A549 (cell line): ENCODE measurements around the gene CKAP2L. TPM values are rescaled to one million over a fixed set of nuclear protein-coding genes. Genes with fewer than 3 reads are reported as not detected.

Experiments
- polyA plus RNA-seq, 4 experiments: library from polyadenylated mRNA; depleted of rRNA in 3 of 4; stranded (reverse); fragments of >200 nt; fragmentation: RNase III in 1 of 4; extraction: RNeasy Plus Mini Kit Qiagen cat#74134 plus additional on column Dnase treatment in 1 of 4; gene quantifications; 2 replicates in 3 of 4; 3 replicates in 1 of 4; pipeline ENCODE4 v1.2.3, GENCODE V29; 2011 to 2017

CKAP2L gene
- polyA plus RNA-seq, 2 of the 4 experiments (the other 2 are of a cell fraction), result 14.0 to 15.9 TPM

Other genes with a start within 250 kb of the CKAP2L start
- gene POLR1B, start 222.1 kb downstream of the CKAP2L start, polyA plus RNA-seq (2011; rRNA removed), result 41.2 and 50.7 TPM in 2 replicates
- 18.9 to 20.6 TPM (median 19.0 TPM) in 3 replicates for gene POLR1B, start 222.1 kb downstream of the CKAP2L start, polyA plus RNA-seq (2017; fragmentation: RNase III; extraction: RNeasy Plus Mini Kit Qiagen cat#74134 plus additional on column Dnase treatment)
- 15.0 and 17.6 TPM in 2 replicates for gene CHCHD5, start 180.0 kb downstream of the CKAP2L start, polyA plus RNA-seq (2011; rRNA removed)
- gene CHCHD5, start 180.0 kb downstream of the CKAP2L start, polyA plus RNA-seq (2017; fragmentation: RNase III; extraction: RNeasy Plus Mini Kit Qiagen cat#74134 plus additional on column Dnase treatment), result 61.4 to 62.4 TPM (median 62.0 TPM) in 3 replicates
- gene SLC20A1, start 118.7 kb downstream of the CKAP2L start, polyA plus RNA-seq (2011; rRNA removed), result 86.8 and 88.7 TPM in 2 replicates
- 71.0 to 83.6 TPM (median 74.3 TPM) in 3 replicates for gene SLC20A1, start 118.7 kb downstream of the CKAP2L start, polyA plus RNA-seq (2017; fragmentation: RNase III; extraction: RNeasy Plus Mini Kit Qiagen cat#74134 plus additional on column Dnase treatment)
- gene NT5DC4, start 43.6 kb downstream of the CKAP2L start, polyA plus RNA-seq (2011; rRNA removed), result not detected in 2 replicates
- not detected in 3 replicates for gene NT5DC4, start 43.6 kb downstream of the CKAP2L start, polyA plus RNA-seq (2017; fragmentation: RNase III; extraction: RNeasy Plus Mini Kit Qiagen cat#74134 plus additional on column Dnase treatment)
- 0.25 and 0.95 TPM in 2 replicates for gene IL1A, start 19.9 kb upstream of the CKAP2L start, polyA plus RNA-seq (2011; rRNA removed)
- gene IL1A, start 19.9 kb upstream of the CKAP2L start, polyA plus RNA-seq (2017; fragmentation: RNase III; extraction: RNeasy Plus Mini Kit Qiagen cat#74134 plus additional on column Dnase treatment), result 0.10 to 0.11 TPM in 2 of 3 replicates, not detected in the other
- 0.70 and 0.98 TPM in 2 replicates for gene IL1B, start 72.2 kb upstream of the CKAP2L start, polyA plus RNA-seq (2011; rRNA removed)
- gene IL1B, start 72.2 kb upstream of the CKAP2L start, polyA plus RNA-seq (2017; fragmentation: RNase III; extraction: RNeasy Plus Mini Kit Qiagen cat#74134 plus additional on column Dnase treatment), result 0.14 to 0.54 TPM (median 0.38 TPM) in 3 replicates
- gene IL37, start 146.6 kb upstream of the CKAP2L start, polyA plus RNA-seq (2011; rRNA removed), result not detected in 2 replicates
- gene IL37, start 146.6 kb upstream of the CKAP2L start, polyA plus RNA-seq (2017; fragmentation: RNase III; extraction: RNeasy Plus Mini Kit Qiagen cat#74134 plus additional on column Dnase treatment), result not detected in 3 replicates
- gene IL36G, start 213.4 kb upstream of the CKAP2L start, polyA plus RNA-seq (2011; rRNA removed), result 0.13 and 0.16 TPM in 2 replicates
- gene IL36G, start 213.4 kb upstream of the CKAP2L start, polyA plus RNA-seq (2017; fragmentation: RNase III; extraction: RNeasy Plus Mini Kit Qiagen cat#74134 plus additional on column Dnase treatment), result not detected in 3 replicates
- not detected in 2 replicates for gene IL36A, start 240.8 kb upstream of the CKAP2L start, polyA plus RNA-seq (2011; rRNA removed)
- not detected in 3 replicates for gene IL36A, start 240.8 kb upstream of the CKAP2L start, polyA plus RNA-seq (2017; fragmentation: RNase III; extraction: RNeasy Plus Mini Kit Qiagen cat#74134 plus additional on column Dnase treatment)